ENCODE measurements around the gene NMT2. TPM values are rescaled to one million over a fixed set of nuclear protein-coding genes. Genes with fewer than 3 reads are reported as not detected.

The NMT2 gene
- total and polyA plus RNA-seq, 2 experiments from 2014 or later, result 11.7 to 16.8 TPM

- Mint-ChIP-seq H3K4me3 (peak overlapping the region; percentile 50; the same call in 2 of the 3 replicates), H3K4me1 (peaks cover 20% of the 10 kb centered on the region), H3K27me3 (ENCODE audit: insufficient read depth, low read depth, poor library complexity) (peaks cover 2% of the 10 kb centered on the region), H3K36me3 (ENCODE audit: low read depth) (no peaks in the 10 kb centered on the region), H3K27ac (no peak overlapping the region), H3K9me3 (no peaks in the 10 kb centered on the region)
- peak; percentile 93 for DNase-seq (ENCODE audit: low spot score)
- no peak overlapping the region for H3K27ac ChIP-seq (ENCODE audit: low read depth)
- H2AFZ ChIP-seq, result peak overlapping the region; percentile 98
- peak overlapping the region; percentile 49 for H3K4me3 ChIP-seq
- no peaks in the 10 kb centered on the region for H3K36me3 ChIP-seq (ENCODE audit: insufficient read depth)
- H3K27me3 ChIP-seq (ENCODE audit: insufficient read depth), result no peaks in the 10 kb centered on the region
- no peaks in the 10 kb centered on the region for H3K9me2 ChIP-seq (ENCODE audit: insufficient read depth)
- peak; percentile 63 for ATAC-seq
- H3K79me2 ChIP-seq (replicated peaks; ENCODE audit: insufficient read depth), result peaks cover 34% of the 10 kb centered on the region
- no peaks in the 10 kb centered on the region for H3F3A ChIP-seq (replicated peaks; ENCODE audit: low read depth)
- H3K4me2 ChIP-seq, result peak overlapping the region; percentile 76
- H3K4me1 ChIP-seq (ENCODE audit: insufficient read depth), result peaks cover 19% of the 10 kb centered on the region
- H4K20me1 ChIP-seq (replicated peaks; ENCODE audit: insufficient read depth), result no peaks in the 10 kb centered on the region
- TF ChIP-seq STAT1 (IDR thresholded peaks at IDR 0.05; ENCODE audit: unreplicated experiment), result no peak
Observed at GRCh38 chr10:15168786-15169554, 477 bp upstream of the NMT2 start.

GRCh38 chr10:15167411-15168290 lies 842 bp downstream of the NMT2 start:
- Histone ChIP-seq H3K79me2 (replicated peaks; ENCODE audit: insufficient read depth) (peaks cover 35% of the 10 kb centered on the region), H3K4me3 (peak overlapping the region; percentile 57), H3K27me3 (ENCODE audit: insufficient read depth) (no peaks in the 10 kb centered on the region), H3K4me2 (peak overlapping the region; percentile 80), H3K9me2 (ENCODE audit: insufficient read depth) (no peaks in the 10 kb centered on the region), H3K36me3 (ENCODE audit: insufficient read depth) (no peaks in the 10 kb centered on the region), H3F3A (replicated peaks; ENCODE audit: low read depth) (no peaks in the 10 kb centered on the region), H3K27ac (ENCODE audit: low read depth) (no peak overlapping the region), H4K20me1 (replicated peaks; ENCODE audit: insufficient read depth) (no peaks in the 10 kb centered on the region), H2AFZ (peak overlapping the region; percentile 24; the same call in 1 of the 2 replicates), H3K4me1 (ENCODE audit: insufficient read depth) (peaks cover 28% of the 10 kb centered on the region)
- Mint-ChIP-seq H3K9me3 (no peaks in the 10 kb centered on the region), H3K27ac (peak overlapping the region; percentile 43; the same call in 1 of the 2 replicates), H3K27me3 (ENCODE audit: insufficient read depth, low read depth, poor library complexity) (peaks cover 2% of the 10 kb centered on the region), H3K4me3 (peak overlapping the region; percentile 82), H3K36me3 (ENCODE audit: low read depth) (no peaks in the 10 kb centered on the region), H3K4me1 (peaks cover 25% of the 10 kb centered on the region)
- DNase-seq (ENCODE audit: low spot score) (peak; percentile 86), ATAC-seq (peak; percentile 83)
- no peak for TF ChIP-seq CREB1 (CRISPR knock-in tag; IDR thresholded peaks at IDR 0.05; ENCODE audit: low read depth)
- TF ChIP-seq POLR2AphosphoS5 (IDR thresholded peaks at IDR 0.05; ENCODE audit: low read depth), result no peak
- no peak for TF ChIP-seq EZH2 (IDR thresholded peaks at IDR 0.05; ENCODE audit: low read depth, unreplicated experiment)
- no peak for TF ChIP-seq EZH2phosphoT487 (IDR thresholded peaks at IDR 0.05; ENCODE audit: unreplicated experiment)
- TF ChIP-seq NANOG (IDR thresholded peaks at IDR 0.05; ENCODE audit: borderline replicate concordance), result no peak
- TF ChIP-seq ZNF114 (CRISPR knock-in tag; IDR thresholded peaks at IDR 0.05), result no peak
- TF ChIP-seq CTCF (conservative IDR thresholded peaks at IDR 0.05; ENCODE audit: low read depth in 2 of 2), result peak; percentile 13 to 53; a peak in 2 of 4 replicates
- TF ChIP-seq ZNF331 (CRISPR knock-in tag; IDR thresholded peaks at IDR 0.05; ENCODE audit: low read depth), result no peak
- TF ChIP-seq ZNF462 (CRISPR knock-in tag; IDR thresholded peaks at IDR 0.05), result no peak
